Neural cell (in vitro differentiated cells): Measurements from ENCODE around the gene CADPS2. TPM values are rescaled to one million over a fixed set of nuclear protein-coding genes. Genes with fewer than 3 reads are reported as not detected.

Experiments
- H2AFZ ChIP-seq: fragments of 200-600, 300-800 bp; sonication (generic), shearing (Covaris generic); 2 replicates; pipeline ENCODE4 v1.6.0; 2014; ENCODE audit warnings: low read depth, mild to moderate bottlenecking, antibody characterized with exemption, low read length, moderate library complexity
- H3F3A ChIP-seq: fragments of 200-600 bp; shearing (Covaris generic); 2 replicates; pipeline ENCODE4 v1.6.1; 2016; ENCODE audit warnings: mild to moderate bottlenecking, moderate library complexity, mixed read lengths, antibody characterized with exemption, low read length; ENCODE audit not compliant: insufficient read depth, poor library complexity, severe bottlenecking
- H3K27ac ChIP-seq: fragments of 200-600, 300-800 bp; sonication (generic), shearing (Covaris generic); 2 replicates; pipeline ENCODE4 v1.5.1; 2014; ENCODE audit warnings: mild to moderate bottlenecking, low read length, moderate library complexity
- H3K27me3 ChIP-seq: fragments of 300-800, 200-600 bp; sonication (generic), shearing (Covaris generic); 2 replicates; pipeline ENCODE4 v1.6.0; 2014; ENCODE audit warnings: mild to moderate bottlenecking, low read depth, low read length, moderate library complexity; ENCODE audit not compliant: insufficient read depth
- H3K36me3 ChIP-seq: fragments of 300-800, 200-600 bp; sonication (generic), shearing (Covaris generic); 2 replicates; pipeline ENCODE4 v1.5.1; 2014; ENCODE audit warnings: mild to moderate bottlenecking, antibody characterized with exemption, low read length, moderate library complexity; ENCODE audit not compliant: insufficient read depth
- H3K4me2 ChIP-seq: fragments of 300-800, 200-600 bp; sonication (generic), shearing (Covaris generic); 2 replicates; pipeline ENCODE4 v1.6.0; 2014; ENCODE audit warnings: mild to moderate bottlenecking, low read length
- H3K4me3 ChIP-seq: fragments of 300-800, 200-600 bp; sonication (generic), shearing (Covaris generic); 2 replicates; pipeline ENCODE4 v1.5.1; 2014; ENCODE audit warnings: mild to moderate bottlenecking, low read length, moderate library complexity
- H3K79me2 ChIP-seq: fragments of 200-600 bp; shearing (Covaris generic); replicated peaks from 2 replicates; pipeline ENCODE4 v1.6.0; 2014; ENCODE audit warnings: mild to moderate bottlenecking, low read length, moderate library complexity; ENCODE audit not compliant: insufficient read depth
- H3K9ac ChIP-seq: fragments of 300-800, 200-600 bp; sonication (generic), shearing (Covaris generic); 2 replicates; pipeline ENCODE4 v1.6.1; 2016; ENCODE audit warnings: mild to moderate bottlenecking, low read length, mixed read lengths
- H3K9me2 ChIP-seq: fragments of 200-600 bp; shearing (Covaris generic); 2 replicates; pipeline ENCODE4 v1.6.1; 2016; ENCODE audit warnings: mild to moderate bottlenecking, low read length, mixed read lengths; ENCODE audit not compliant: insufficient read depth
- H3K9me3 ChIP-seq: fragments of 200-600, 300-800 bp; sonication (generic), shearing (Covaris generic); 2 replicates; pipeline ENCODE4 v1.6.1; 2016; ENCODE audit warnings: mild to moderate bottlenecking, mixed run types, low read length, moderate library complexity, mixed read lengths
- H4K20me1 ChIP-seq: fragments of 200-600 bp; shearing (Covaris generic); 2 replicates; pipeline ENCODE4 v1.6.1; 2016; ENCODE audit warnings: mild to moderate bottlenecking, mixed run types; ENCODE audit not compliant: insufficient read depth
- EP300 ChIP-seq: fragments of 450-650 bp; conservative IDR thresholded peaks from 2 replicates; pipeline ENCODE4 v1.6.1; 2014; ENCODE audit warnings: antibody characterized with exemption, mild to moderate bottlenecking, moderate library complexity; ENCODE audit not compliant: poor library complexity, severe bottlenecking
- EZH2 ChIP-seq: fragments of 200-600, 300-800 bp; shearing (Covaris generic), sonication (generic); IDR thresholded peaks from 2 replicates; pipeline ENCODE4 v1.6.1; 2014; ENCODE audit warnings: antibody characterized with exemption, low read length, borderline replicate concordance, mild to moderate bottlenecking; ENCODE audit not compliant: insufficient read depth, poor library complexity, severe bottlenecking
- MXI1 ChIP-seq: fragments of 450-650 bp; conservative IDR thresholded peaks from 2 replicates; pipeline ENCODE4 v1.6.1; 2014; ENCODE audit warnings: antibody characterized with exemption, mild to moderate bottlenecking; ENCODE audit not compliant: poor library complexity, severe bottlenecking
- POLR2AphosphoS5 ChIP-seq: IDR thresholded peaks from 2 replicates; pipeline ENCODE4 v1.6.1; 2012
- RAD21 ChIP-seq: fragments of 450-650 bp; conservative IDR thresholded peaks from 2 replicates; pipeline ENCODE4 v1.6.1; 2014; ENCODE audit warnings: antibody characterized with exemption, mild to moderate bottlenecking, moderate library complexity
- SMC3 ChIP-seq: fragments of 450-650 bp; conservative IDR thresholded peaks from 2 replicates; pipeline ENCODE4 v1.6.1; 2014; ENCODE audit warnings: antibody characterized with exemption, mild to moderate bottlenecking, moderate library complexity; ENCODE audit not compliant: poor library complexity
- TAF1 ChIP-seq: IDR thresholded peaks from 2 replicates; pipeline ENCODE4 v1.6.1; 2012; ENCODE audit warnings: low read depth
- polyA plus RNA-seq: library from polyadenylated mRNA; depleted of rRNA; stranded (reverse); fragments of >200 nt; gene quantifications from 2 replicates; pipeline ENCODE4 v1.2.3, GENCODE V29; 2014
- TF ChIP-seq, protein P1 (sequence below): fragments of 450-650 bp; IDR thresholded peaks from 2 replicates; pipeline ENCODE4 v1.5.1; 2014; ENCODE audit warnings: antibody characterized with exemption, mild to moderate bottlenecking, moderate library complexity; ENCODE audit not compliant: poor library complexity, severe bottlenecking
- TF ChIP-seq, protein P2 (sequence below): IDR thresholded peaks from 2 replicates; pipeline ENCODE4 v1.6.1; 2012; ENCODE audit warnings: borderline replicate concordance

CADPS2 gene
- polyA plus RNA-seq, 1 donor from 2014 or later: 5.9 TPM

DNA sequence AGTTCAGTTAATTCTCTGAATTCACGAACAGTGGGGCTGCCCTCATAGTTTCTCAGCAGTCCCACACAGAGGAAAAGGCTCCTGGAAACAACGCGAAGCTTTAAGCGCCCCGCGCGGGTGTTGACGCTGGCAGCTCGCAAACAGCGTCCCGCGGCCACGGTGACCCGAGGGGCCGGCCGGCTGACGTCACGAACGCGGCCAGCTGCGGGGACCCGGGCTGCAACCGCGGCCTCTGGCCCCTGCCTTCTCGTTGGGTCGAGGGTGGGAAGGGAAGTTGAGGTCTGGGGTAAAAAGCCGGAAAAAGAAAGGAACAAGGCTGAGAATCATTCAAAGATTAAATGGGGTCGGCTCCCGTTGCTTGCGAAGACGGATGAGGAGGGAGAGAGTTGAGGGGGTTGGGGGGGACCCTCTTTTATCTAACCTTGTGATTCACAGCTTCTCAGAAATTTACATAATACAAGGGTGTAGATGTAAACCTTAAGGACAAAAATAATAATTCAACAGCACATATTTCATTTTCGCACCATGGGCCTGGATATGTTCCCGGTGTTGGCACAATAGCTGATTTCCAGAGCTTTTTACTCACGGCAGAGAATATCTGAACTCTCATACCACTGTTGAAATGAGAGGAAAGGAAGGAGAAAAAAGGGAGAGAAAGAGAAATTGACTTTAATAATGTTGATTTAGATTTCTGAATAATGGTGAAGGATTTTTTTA, 574.4 kb downstream of the CADPS2 start:
- TF ChIP-seq EZH2: no peak
- peak; percentile 2 for TF ChIP-seq POLR2AphosphoS5
- TF ChIP-seq, protein P1, sequence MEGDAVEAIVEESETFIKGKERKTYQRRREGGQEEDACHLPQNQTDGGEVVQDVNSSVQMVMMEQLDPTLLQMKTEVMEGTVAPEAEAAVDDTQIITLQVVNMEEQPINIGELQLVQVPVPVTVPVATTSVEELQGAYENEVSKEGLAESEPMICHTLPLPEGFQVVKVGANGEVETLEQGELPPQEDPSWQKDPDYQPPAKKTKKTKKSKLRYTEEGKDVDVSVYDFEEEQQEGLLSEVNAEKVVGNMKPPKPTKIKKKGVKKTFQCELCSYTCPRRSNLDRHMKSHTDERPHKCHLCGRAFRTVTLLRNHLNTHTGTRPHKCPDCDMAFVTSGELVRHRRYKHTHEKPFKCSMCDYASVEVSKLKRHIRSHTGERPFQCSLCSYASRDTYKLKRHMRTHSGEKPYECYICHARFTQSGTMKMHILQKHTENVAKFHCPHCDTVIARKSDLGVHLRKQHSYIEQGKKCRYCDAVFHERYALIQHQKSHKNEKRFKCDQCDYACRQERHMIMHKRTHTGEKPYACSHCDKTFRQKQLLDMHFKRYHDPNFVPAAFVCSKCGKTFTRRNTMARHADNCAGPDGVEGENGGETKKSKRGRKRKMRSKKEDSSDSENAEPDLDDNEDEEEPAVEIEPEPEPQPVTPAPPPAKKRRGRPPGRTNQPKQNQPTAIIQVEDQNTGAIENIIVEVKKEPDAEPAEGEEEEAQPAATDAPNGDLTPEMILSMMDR: no peak
- TF ChIP-seq EP300: no peak
- Histone ChIP-seq H3K4me2 (no peak overlapping the region), H4K20me1 (no peaks in the 10 kb centered on the region), H3K27ac (no peak overlapping the region), H2AFZ (no peak overlapping the region), H3K9me3 (peaks cover 4% of the 10 kb centered on the region), H3K27me3 (peaks cover 99% of the 10 kb centered on the region), H3F3A (peaks cover 7% of the 10 kb centered on the region), H3K79me2 (peaks cover 90% of the 10 kb centered on the region), H3K4me3 (peak overlapping the region; percentile 46), H3K9ac (no peak overlapping the region), H3K9me2 (no peaks in the 10 kb centered on the region), H3K36me3 (no peaks in the 10 kb centered on the region)

DNA sequence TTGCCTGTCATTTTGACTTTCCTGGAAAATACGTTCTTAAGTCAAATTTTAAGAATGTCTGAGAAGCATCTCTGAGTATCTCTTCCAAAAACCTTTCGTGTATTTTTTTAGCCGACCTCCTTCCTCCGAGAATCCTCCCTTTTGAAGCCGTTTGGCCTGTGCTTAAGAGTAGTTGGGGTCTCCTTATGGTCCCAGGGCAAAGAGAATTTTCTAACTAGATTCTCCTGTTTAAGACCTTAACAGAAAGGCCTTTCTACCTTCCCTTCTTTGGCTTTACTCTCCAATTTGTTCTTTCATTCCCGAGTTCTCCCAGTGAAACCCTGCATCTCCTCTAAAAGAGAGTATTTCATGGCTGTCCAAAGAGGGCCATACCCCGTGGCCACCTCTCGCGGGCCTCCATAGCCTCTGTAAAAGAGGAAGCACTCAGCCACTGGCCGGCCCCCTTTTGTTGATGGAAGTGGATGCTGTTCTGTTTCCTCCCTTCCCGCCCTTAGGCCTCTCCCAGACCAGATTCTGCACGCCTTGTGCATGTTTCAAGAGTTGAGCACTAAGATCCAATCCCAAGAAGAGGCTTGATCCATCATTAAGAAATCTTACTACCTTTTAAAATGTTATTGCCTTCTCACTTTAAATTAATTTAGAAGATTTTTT, 575.1 kb downstream of the CADPS2 start:
- Histone ChIP-seq H3K9me3 (peaks cover 4% of the 10 kb centered on the region), H3K4me2 (no peak overlapping the region), H3F3A (peaks cover 7% of the 10 kb centered on the region), H3K9me2 (no peaks in the 10 kb centered on the region), H3K27me3 (peaks cover 99% of the 10 kb centered on the region), H3K27ac (no peak overlapping the region), H4K20me1 (no peaks in the 10 kb centered on the region), H3K79me2 (peaks cover 96% of the 10 kb centered on the region), H2AFZ (no peak overlapping the region), H3K36me3 (no peaks in the 10 kb centered on the region), H3K9ac (no peak overlapping the region), H3K4me3 (peak overlapping the region; percentile 46)
- TF ChIP-seq, protein P1: no peak
- no peak for TF ChIP-seq RAD21
- no peak for TF ChIP-seq EZH2
- TF ChIP-seq TAF1: no peak
- no peak for TF ChIP-seq MXI1
- TF ChIP-seq EP300: no peak
- TF ChIP-seq POLR2AphosphoS5: no peak
- TF ChIP-seq SMC3: no peak
- TF ChIP-seq, protein P2, sequence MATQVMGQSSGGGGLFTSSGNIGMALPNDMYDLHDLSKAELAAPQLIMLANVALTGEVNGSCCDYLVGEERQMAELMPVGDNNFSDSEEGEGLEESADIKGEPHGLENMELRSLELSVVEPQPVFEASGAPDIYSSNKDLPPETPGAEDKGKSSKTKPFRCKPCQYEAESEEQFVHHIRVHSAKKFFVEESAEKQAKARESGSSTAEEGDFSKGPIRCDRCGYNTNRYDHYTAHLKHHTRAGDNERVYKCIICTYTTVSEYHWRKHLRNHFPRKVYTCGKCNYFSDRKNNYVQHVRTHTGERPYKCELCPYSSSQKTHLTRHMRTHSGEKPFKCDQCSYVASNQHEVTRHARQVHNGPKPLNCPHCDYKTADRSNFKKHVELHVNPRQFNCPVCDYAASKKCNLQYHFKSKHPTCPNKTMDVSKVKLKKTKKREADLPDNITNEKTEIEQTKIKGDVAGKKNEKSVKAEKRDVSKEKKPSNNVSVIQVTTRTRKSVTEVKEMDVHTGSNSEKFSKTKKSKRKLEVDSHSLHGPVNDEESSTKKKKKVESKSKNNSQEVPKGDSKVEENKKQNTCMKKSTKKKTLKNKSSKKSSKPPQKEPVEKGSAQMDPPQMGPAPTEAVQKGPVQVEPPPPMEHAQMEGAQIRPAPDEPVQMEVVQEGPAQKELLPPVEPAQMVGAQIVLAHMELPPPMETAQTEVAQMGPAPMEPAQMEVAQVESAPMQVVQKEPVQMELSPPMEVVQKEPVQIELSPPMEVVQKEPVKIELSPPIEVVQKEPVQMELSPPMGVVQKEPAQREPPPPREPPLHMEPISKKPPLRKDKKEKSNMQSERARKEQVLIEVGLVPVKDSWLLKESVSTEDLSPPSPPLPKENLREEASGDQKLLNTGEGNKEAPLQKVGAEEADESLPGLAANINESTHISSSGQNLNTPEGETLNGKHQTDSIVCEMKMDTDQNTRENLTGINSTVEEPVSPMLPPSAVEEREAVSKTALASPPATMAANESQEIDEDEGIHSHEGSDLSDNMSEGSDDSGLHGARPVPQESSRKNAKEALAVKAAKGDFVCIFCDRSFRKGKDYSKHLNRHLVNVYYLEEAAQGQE: no peak
